Caco-2 (cell line): ENCODE data around the gene ACER3. TPM values are rescaled to one million over a fixed set of nuclear protein-coding genes. Genes with fewer than 3 reads are reported as not detected.

ENCODE experiments used
- BruUV-seq: library from RNA; stranded (reverse); fragments of 400-500 nt; replicated peaks from 2 replicates; lab custom pipeline; 2021; lab: Mats Ljungman, UMichigan
- CTCF ChIA-PET: fragments of 300-600 bp; sonication (Branson Sonifier 250); formaldehyde crosslinking; loops from one replicate; lab custom pipeline; 2022; ENCODE audit warnings: antibody characterized with exemption; lab: Charles Lee
- POLR2A ChIA-PET: fragments of 300-600 bp; sonication (Branson Sonifier 250); formaldehyde crosslinking; loops from one replicate; lab custom pipeline; 2022; ENCODE audit warnings: antibody characterized with exemption; lab: Charles Lee
- DNase-seq, 2 experiments: peaks; one replicate each; pipeline versions ENCODE4 v3.0.0 to v3.0.0-alpha.2; 2020 to 2022
- H3K27me3 ChIP-seq: replicated peaks from 2 replicates; pipeline ENCODE4 v1.6.0; 2011; ENCODE audit warnings: low read length; ENCODE audit not compliant: control insufficient read depth, insufficient read depth
- H3K36me3 ChIP-seq: 2 replicates; pipeline ENCODE4 v1.5.1; 2011; ENCODE audit warnings: low read length; ENCODE audit not compliant: control insufficient read depth, insufficient read depth
- H3K4me1 ChIP-seq: fragments of 250-450 bp; sonication (Bioruptor Pico); 2 replicates; pipeline ENCODE4 v1.5.1; 2020; ENCODE audit warnings: mild to moderate bottlenecking
- H3K4me3 ChIP-seq: 2 replicates; pipeline ENCODE4 v1.5.1; 2011; ENCODE audit warnings: low read depth, mild to moderate bottlenecking, control low read depth, low read length
- H3K9me3 ChIP-seq: fragments of 250-450 bp; sonication (Bioruptor Pico); 2 replicates; pipeline ENCODE4 v1.5.1; 2020; ENCODE audit warnings: mild to moderate bottlenecking, moderate library complexity
- H3K27ac Mint-ChIP-seq: one replicate; pipeline ENCODE4 v1.8.0; 2022; ENCODE audit warnings: mixed read lengths; ENCODE audit not compliant: unreplicated experiment
- H3K27me3 Mint-ChIP-seq: one replicate; pipeline ENCODE4 v1.8.0; 2022; ENCODE audit warnings: mixed read lengths; ENCODE audit not compliant: insufficient read depth, unreplicated experiment
- H3K36me3 Mint-ChIP-seq: one replicate; pipeline ENCODE4 v1.8.0; 2022; ENCODE audit warnings: mild to moderate bottlenecking, mixed read lengths; ENCODE audit not compliant: insufficient read depth, unreplicated experiment
- H3K4me1 Mint-ChIP-seq: one replicate; pipeline ENCODE4 v1.8.0; 2022; ENCODE audit warnings: low read depth, mixed read lengths; ENCODE audit not compliant: unreplicated experiment
- H3K4me3 Mint-ChIP-seq: one replicate; pipeline ENCODE4 v1.8.0; 2022; ENCODE audit warnings: mild to moderate bottlenecking, moderate library complexity, mixed read lengths; ENCODE audit not compliant: unreplicated experiment
- H3K9me3 Mint-ChIP-seq: one replicate; pipeline ENCODE4 v1.8.0; 2022; ENCODE audit warnings: mixed read lengths; ENCODE audit not compliant: unreplicated experiment
- CTCF ChIP-seq, 2 experiments: fragments of 200-600 bp in 1 of 2; IDR thresholded peaks; 1 replicate in 1 of 2; 2 replicates in 1 of 2; pipeline versions ENCODE4 v1.5.1 to v1.8.0; 2011 to 2022; ENCODE audit warnings: antibody characterized with exemption in 1 of 2, control low read depth in 1 of 2, inconsistent platforms in 1 of 2, low read depth in 1 of 2, low read length in 1 of 2, mild to moderate bottlenecking in 1 of 2, moderate library complexity in 1 of 2; ENCODE audit not compliant: insufficient read depth in 1 of 2, severe bottlenecking in 1 of 2, unreplicated experiment in 1 of 2
- intact Hi-C: fragments of 100-400 bp; cut with micrococcal nuclease; formaldehyde crosslinking; loops from one replicate; pipeline ENCODE4 v1.10.0; 2022; ENCODE audit not compliant: unreplicated experiment
- total RNA-seq: library from RNA; stranded (reverse); gene quantifications from 2 replicates; pipeline ENCODE4 v1.2.3, GENCODE V29; 2022

ACER3 gene
- total RNA-seq, 1 experiment from 2014 or later: 37.5 TPM

GRCh38 chr11:76911415-76911808 lies 50.7 kb downstream of the ACER3 start:
- Histone ChIP-seq H3K9me3 (no peaks in the 10 kb centered on the region; the same call in 1 of the 2 replicates), H3K4me1 (peaks cover 6% of the 10 kb centered on the region), H3K27me3 (no peaks in the 10 kb centered on the region), H3K36me3 (no peaks in the 10 kb centered on the region), H3K4me3 (no peak overlapping the region)
- Mint-ChIP-seq H3K9me3 (peaks cover 6% of the 10 kb centered on the region), H3K36me3 (peaks cover 7% of the 10 kb centered on the region), H3K27ac (no peak overlapping the region), H3K27me3 (no peaks in the 10 kb centered on the region), H3K4me1 (peaks cover 5% of the 10 kb centered on the region), H3K4me3 (no peak overlapping the region)
- POLR2A ChIA-PET: no interaction called here
- intact Hi-C loops: no loop called here
- BruUV-seq: no TSS peak
- CTCF ChIA-PET: interaction anchor here (0.5 kb wide), 1 partner anchor 177 kb away, joined by 4 read pairs; no protein-coding TSS in a partner anchor
- TF ChIP-seq CTCF (IDR thresholded peaks at IDR 0.05; ENCODE audit: insufficient read depth in 1 of 2, low read depth in 1 of 2, low read length in 1 of 2, severe bottlenecking in 1 of 2, unreplicated experiment in 1 of 2): no peak
- no peak for DNase-seq

GRCh38 chr11:76916712-76917111 lies 56.0 kb downstream of the ACER3 start:
- BruUV-seq: no TSS peak
- H3K4me3 Mint-ChIP-seq: no peak overlapping the region

GRCh38 chr11:76918941-76919386 lies 58.2 kb downstream of the ACER3 start:
- Histone ChIP-seq H3K27me3 (no peaks in the 10 kb centered on the region), H3K4me3 (no peak overlapping the region), H3K36me3 (no peaks in the 10 kb centered on the region), H3K4me1 (peaks cover 32% of the 10 kb centered on the region), H3K9me3 (no peaks in the 10 kb centered on the region)
- Mint-ChIP-seq H3K36me3 (no peaks in the 10 kb centered on the region), H3K27ac (no peak overlapping the region), H3K4me3 (no peak overlapping the region), H3K4me1 (peaks cover 25% of the 10 kb centered on the region), H3K27me3 (no peaks in the 10 kb centered on the region), H3K9me3 (no peaks in the 10 kb centered on the region)
- intact Hi-C loops: loop anchor here (1.0 to 2.0 kb wide), 4 partner anchors 58 to 185 kb away; no protein-coding TSS in a partner anchor
- peak in 1 of 2 experiments; percentile 59 for DNase-seq
- BruUV-seq: no TSS peak
- ChIA-PET POLR2A (interaction anchor here (0.5 kb wide), 1 partner anchor 1076 kb away, joined by 3 read pairs; no protein-coding TSS in a partner anchor), CTCF (interaction anchor here (0.6 to 5.4 kb wide), 31 partner anchors 16 to 197 kb away, joined by 3 to 132 read pairs (median 5); partner anchors contain the start of genes ACER3, B3GNT6 and TSKU)
- peak; percentile 92 to 93 for TF ChIP-seq CTCF (IDR thresholded peaks at IDR 0.05; ENCODE audit: insufficient read depth in 1 of 2, low read depth in 1 of 2, low read length in 1 of 2, severe bottlenecking in 1 of 2, unreplicated experiment in 1 of 2)

More at GRCh38 chr11:76916712-76917111, 56.0 kb downstream of the ACER3 start:
- peak; percentile 56 to 58 for DNase-seq
- TF ChIP-seq CTCF (IDR thresholded peaks at IDR 0.05; ENCODE audit: insufficient read depth in 1 of 2, low read depth in 1 of 2, low read length in 1 of 2, severe bottlenecking in 1 of 2, unreplicated experiment in 1 of 2): no peak
- ChIA-PET POLR2A (no interaction called here), CTCF (interaction anchor here (0.6 to 5.4 kb wide), 9 partner anchors 100 to 195 kb away, joined by 3 to 132 read pairs (median 5); no protein-coding TSS in a partner anchor)
- H3K27me3 ChIP-seq: no peaks in the 10 kb centered on the region
- intact Hi-C loops: no loop called here
- peaks cover 32% of the 10 kb centered on the region for H3K4me1 ChIP-seq
- no peak overlapping the region for H3K4me3 ChIP-seq
- H3K9me3 ChIP-seq: no peaks in the 10 kb centered on the region
- Mint-ChIP-seq H3K9me3 (no peaks in the 10 kb centered on the region), H3K27ac (no peak overlapping the region), H3K27me3 (no peaks in the 10 kb centered on the region), H3K36me3 (no peaks in the 10 kb centered on the region), H3K4me1 (peaks cover 25% of the 10 kb centered on the region)
- H3K36me3 ChIP-seq: no peaks in the 10 kb centered on the region
